ENCODE data around the gene OCA2. TPM values are rescaled to one million over a fixed set of nuclear protein-coding genes. Genes with fewer than 3 reads are reported as not detected.

Gene OCA2
- total and polyA plus RNA-seq, 12 donors: 0.13 to 0.44 (median 0.23) TPM; not detected in 7

DNA sequence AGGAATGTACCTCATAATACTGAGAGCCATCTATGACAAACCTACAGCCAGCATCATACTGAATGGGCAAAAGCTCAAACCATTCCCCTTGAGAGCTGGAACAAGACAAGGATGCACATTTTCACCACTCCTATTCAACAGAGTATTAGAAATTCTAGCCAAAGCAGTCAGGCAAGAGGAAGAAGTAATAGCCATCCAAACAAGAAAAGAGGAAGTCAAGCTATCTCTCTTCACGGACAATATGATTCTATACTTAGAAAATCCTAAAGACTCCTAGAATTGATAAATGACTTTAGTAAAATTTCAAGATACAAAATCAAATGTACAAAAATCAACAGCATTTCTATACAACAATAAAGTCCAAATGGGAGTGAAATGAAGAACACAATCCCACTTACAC, 30.2 kb downstream of the OCA2 start:
- intact Hi-C loops (cut with DNase I): no loop called here
- WGBS, 4 donors: 36 to 50% (median 41%) methylated on average over 1 of the region's 1 CpG
- no peak overlapping the region for H3K4me3 ChIP-seq
- H3K27me3 ChIP-seq: no peaks in the 10 kb centered on the region
- no peaks in the 10 kb centered on the region for H3K36me3 ChIP-seq (replicated peaks in 1 of 2)
- no peak overlapping the region for H3K27ac ChIP-seq
- TF ChIP-seq, protein P1, sequence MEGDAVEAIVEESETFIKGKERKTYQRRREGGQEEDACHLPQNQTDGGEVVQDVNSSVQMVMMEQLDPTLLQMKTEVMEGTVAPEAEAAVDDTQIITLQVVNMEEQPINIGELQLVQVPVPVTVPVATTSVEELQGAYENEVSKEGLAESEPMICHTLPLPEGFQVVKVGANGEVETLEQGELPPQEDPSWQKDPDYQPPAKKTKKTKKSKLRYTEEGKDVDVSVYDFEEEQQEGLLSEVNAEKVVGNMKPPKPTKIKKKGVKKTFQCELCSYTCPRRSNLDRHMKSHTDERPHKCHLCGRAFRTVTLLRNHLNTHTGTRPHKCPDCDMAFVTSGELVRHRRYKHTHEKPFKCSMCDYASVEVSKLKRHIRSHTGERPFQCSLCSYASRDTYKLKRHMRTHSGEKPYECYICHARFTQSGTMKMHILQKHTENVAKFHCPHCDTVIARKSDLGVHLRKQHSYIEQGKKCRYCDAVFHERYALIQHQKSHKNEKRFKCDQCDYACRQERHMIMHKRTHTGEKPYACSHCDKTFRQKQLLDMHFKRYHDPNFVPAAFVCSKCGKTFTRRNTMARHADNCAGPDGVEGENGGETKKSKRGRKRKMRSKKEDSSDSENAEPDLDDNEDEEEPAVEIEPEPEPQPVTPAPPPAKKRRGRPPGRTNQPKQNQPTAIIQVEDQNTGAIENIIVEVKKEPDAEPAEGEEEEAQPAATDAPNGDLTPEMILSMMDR (IDR thresholded peaks at IDR 0.05): no peak
- no peak for DNase-seq
- H3K4me1 ChIP-seq (replicated peaks in 1 of 2): no peaks in the 10 kb centered on the region
- no peaks in the 10 kb centered on the region for H3K9me3 ChIP-seq (replicated peaks in 1 of 3)

DNA sequence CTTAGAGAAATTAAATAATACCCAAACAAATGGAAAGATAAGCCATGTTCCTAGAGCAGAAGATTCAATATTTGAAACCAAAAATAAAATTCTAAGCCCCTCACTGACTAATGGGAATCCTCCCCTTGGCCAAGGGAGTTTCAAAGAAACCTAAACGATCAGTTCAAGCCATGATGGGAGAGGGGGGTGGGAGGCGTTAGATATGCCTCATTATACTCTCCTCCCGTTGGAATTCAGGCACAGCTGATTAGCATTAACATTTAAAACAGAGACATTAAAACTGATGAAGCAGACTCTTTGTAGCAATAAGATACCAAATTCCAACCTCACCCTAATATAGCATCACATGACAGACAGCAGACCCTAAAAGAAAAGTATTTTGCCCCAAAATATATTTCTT, 32.9 kb downstream of the OCA2 start:
- H3K27ac ChIP-seq: no peak overlapping the region
- no peaks in the 10 kb centered on the region for H3K9me3 ChIP-seq (replicated peaks in 1 of 3)
- no peak overlapping the region for H3K4me3 ChIP-seq
- TF ChIP-seq, protein P1 (IDR thresholded peaks at IDR 0.05): no peak
- TF ChIP-seq POLR2A (IDR thresholded peaks at IDR 0.05): no peak
- 42 to 56% (median 49%) methylated on average over 3 of the region's 3 CpGs for WGBS, 4 donors
- no peaks in the 10 kb centered on the region for H3K36me3 ChIP-seq (replicated peaks in 1 of 2)
- no peak for DNase-seq
- no peaks in the 10 kb centered on the region for H3K27me3 ChIP-seq
- no peaks in the 10 kb centered on the region for H3K4me1 ChIP-seq (replicated peaks in 1 of 2)
- intact Hi-C loops (cut with DNase I): no loop called here

DNA sequence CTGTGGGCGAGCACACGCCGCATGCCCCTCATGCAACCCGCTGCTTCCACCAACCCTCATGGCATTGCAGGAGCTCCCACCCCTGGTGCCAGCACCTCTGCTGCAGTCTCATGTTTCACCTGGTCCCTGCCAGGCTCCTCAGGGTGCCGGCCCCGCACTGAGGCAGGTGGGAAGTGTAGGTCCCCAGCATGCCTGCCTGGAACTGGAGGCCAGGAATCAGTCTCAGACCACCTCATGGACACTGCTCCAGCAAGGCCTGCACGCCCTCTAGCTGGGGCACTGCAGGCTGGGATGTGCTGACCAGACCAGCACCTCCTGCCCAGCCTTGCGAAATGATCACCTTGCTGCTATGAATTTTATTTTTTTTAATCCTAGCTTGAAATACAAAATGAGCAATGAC, 39.1 kb downstream of the OCA2 start:
- no peaks in the 10 kb centered on the region for H3K36me3 ChIP-seq (replicated peaks in 1 of 2)
- TF ChIP-seq, protein P1 (IDR thresholded peaks at IDR 0.05): no peak
- TF ChIP-seq POLR2A (IDR thresholded peaks at IDR 0.05): no peak
- no peak overlapping the region for H3K4me3 ChIP-seq
- no peak overlapping the region for H3K27ac ChIP-seq
- 81 to 100% (median 92%) methylated on average over 6 to 8 of the region's 8 CpGs for WGBS, 4 donors
- DNase-seq: no peak
- no peaks in the 10 kb centered on the region for H3K9me3 ChIP-seq (replicated peaks in 1 of 3)
- H3K4me1 ChIP-seq (replicated peaks in 1 of 2): no peaks in the 10 kb centered on the region
- H3K27me3 ChIP-seq: peaks cover 3% of the 10 kb centered on the region
- intact Hi-C loops (cut with DNase I): no loop called here

DNA sequence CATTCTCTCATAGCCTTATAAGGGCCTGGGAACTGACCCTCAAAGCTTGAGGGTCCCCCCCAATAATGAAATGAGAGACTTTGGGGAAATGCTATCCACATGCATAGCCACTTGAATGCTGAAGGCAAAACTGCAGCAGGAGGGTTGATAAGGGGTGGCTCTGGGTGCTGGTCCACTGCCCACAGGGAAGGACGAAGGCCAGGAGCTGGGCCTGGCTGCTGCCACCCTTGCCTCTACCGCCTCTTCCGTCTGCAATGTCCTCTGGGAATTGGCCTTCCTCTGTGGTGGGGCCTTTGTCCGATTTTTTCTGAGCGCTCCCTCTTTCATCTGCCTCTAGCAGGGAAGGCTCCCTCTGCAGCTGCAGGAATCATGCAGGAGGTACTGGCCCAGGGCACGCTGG, 41.0 kb downstream of the OCA2 start:
- intact Hi-C loops (cut with DNase I): no loop called here

More for the DNA sequence above, 41.0 kb downstream of the OCA2 start:
- H3K27ac ChIP-seq: no peak overlapping the region
- H3K9me3 ChIP-seq (replicated peaks in 1 of 3): no peaks in the 10 kb centered on the region
- no peak for DNase-seq
- H3K4me1 ChIP-seq (replicated peaks in 1 of 2): no peaks in the 10 kb centered on the region
- TF ChIP-seq POLR2A (IDR thresholded peaks at IDR 0.05): no peak
- TF ChIP-seq, protein P1 (IDR thresholded peaks at IDR 0.05): no peak
- 78 to 88% (median 83%) methylated on average over 4 to 6 of the region's 6 CpGs for WGBS, 4 donors
- no peak overlapping the region for H3K4me3 ChIP-seq
- peaks cover 3% of the 10 kb centered on the region for H3K27me3 ChIP-seq
- H3K36me3 ChIP-seq (replicated peaks in 1 of 2): no peaks in the 10 kb centered on the region
